Thyroid gland (tissue), 4 donors: Measurements from ENCODE around the gene PIP4K2C. TPM values are rescaled to one million over a fixed set of nuclear protein-coding genes. Genes with fewer than 3 reads are reported as not detected.
"Not testable (repeated sequence)": the region's sequence is repeated elsewhere in the genome, so short reads cannot be mapped to it uniquely, and the experiment has no call there.

Source experiments
- DNase-seq, 2 donors: peaks; one replicate each; pipeline ENCODE4 v3.0.0-alpha.2; 2019
- H3K27ac ChIP-seq, 3 donors: fragments of 200-600 bp; sonication (generic); 1 replicate in 2 of 3; 2 replicates in 1 of 3; pipeline ENCODE4 v1.5.1; 2016 to 2019; ENCODE audit warnings: mild to moderate bottlenecking in 1 of 3, moderate library complexity in 1 of 3
- H3K27me3 ChIP-seq: fragments of 200-600 bp; sonication (generic); one replicate; pipeline ENCODE4 v1.5.1; 2019
- H3K36me3 ChIP-seq, 2 donors: fragments of 200-600 bp; sonication (generic); one replicate each; pipeline ENCODE4 v1.5.1; 2016 to 2019
- H3K4me1 ChIP-seq, 2 donors: fragments of 200-600 bp; sonication (generic); one replicate each; pipeline ENCODE4 v1.5.1; 2017 to 2019
- H3K4me3 ChIP-seq, 3 donors: fragments of 200-600 bp; sonication (generic); replicated peaks in 1 of 3; 1 replicate in 2 of 3; 2 replicates in 1 of 3; pipeline ENCODE4 v1.5.1; 2016; ENCODE audit warnings: mild to moderate bottlenecking in 1 of 3
- H3K9me3 ChIP-seq: fragments of 200-600 bp; sonication (generic); one replicate; pipeline ENCODE4 v1.5.1; 2017
- POLR2A ChIP-seq, 2 donors: fragments of 450-650 bp; IDR thresholded peaks; one replicate each; pipeline ENCODE4 v1.6.1; 2017; ENCODE audit warnings: antibody characterized with exemption in 2 of 2, mild to moderate bottlenecking in 2 of 2, moderate library complexity in 1 of 2
- WGBS, 2 donors: methylation state at CpG; one replicate each; pipeline ENCODE4 v1.1.5; 2017; 5-methylcytosine and 5-hydroxymethylcytosine counted together
- intact Hi-C: fragments of 100-400 bp; cut with DNase I; formaldehyde crosslinking; loops from one replicate; pipeline ENCODE4 v1.15.1; 2023
- total RNA-seq, 4 donors: library from RNA; depleted of rRNA; stranded (reverse); fragments of >200 nt; gene quantifications; one replicate each; pipeline ENCODE4 v1.2.3, GENCODE V29; 2016
- TF ChIP-seq, protein P1 (sequence below), 6 experiments: fragments of 200-600 bp in 3 of 6; fragments of 450-650 bp in 3 of 6; sonication (generic) in 3 of 6; IDR thresholded peaks; one replicate each; pipeline ENCODE4 v1.5.1; 2016 to 2019; ENCODE audit warnings: antibody characterized with exemption in 6 of 6, mild to moderate bottlenecking in 2 of 6, inconsistent platforms in 1 of 6, moderate library complexity in 1 of 6

Gene PIP4K2C
- total RNA-seq, 4 donors from 2014 or later: 29.6 to 82.6 (median 59.2) TPM

DNA sequence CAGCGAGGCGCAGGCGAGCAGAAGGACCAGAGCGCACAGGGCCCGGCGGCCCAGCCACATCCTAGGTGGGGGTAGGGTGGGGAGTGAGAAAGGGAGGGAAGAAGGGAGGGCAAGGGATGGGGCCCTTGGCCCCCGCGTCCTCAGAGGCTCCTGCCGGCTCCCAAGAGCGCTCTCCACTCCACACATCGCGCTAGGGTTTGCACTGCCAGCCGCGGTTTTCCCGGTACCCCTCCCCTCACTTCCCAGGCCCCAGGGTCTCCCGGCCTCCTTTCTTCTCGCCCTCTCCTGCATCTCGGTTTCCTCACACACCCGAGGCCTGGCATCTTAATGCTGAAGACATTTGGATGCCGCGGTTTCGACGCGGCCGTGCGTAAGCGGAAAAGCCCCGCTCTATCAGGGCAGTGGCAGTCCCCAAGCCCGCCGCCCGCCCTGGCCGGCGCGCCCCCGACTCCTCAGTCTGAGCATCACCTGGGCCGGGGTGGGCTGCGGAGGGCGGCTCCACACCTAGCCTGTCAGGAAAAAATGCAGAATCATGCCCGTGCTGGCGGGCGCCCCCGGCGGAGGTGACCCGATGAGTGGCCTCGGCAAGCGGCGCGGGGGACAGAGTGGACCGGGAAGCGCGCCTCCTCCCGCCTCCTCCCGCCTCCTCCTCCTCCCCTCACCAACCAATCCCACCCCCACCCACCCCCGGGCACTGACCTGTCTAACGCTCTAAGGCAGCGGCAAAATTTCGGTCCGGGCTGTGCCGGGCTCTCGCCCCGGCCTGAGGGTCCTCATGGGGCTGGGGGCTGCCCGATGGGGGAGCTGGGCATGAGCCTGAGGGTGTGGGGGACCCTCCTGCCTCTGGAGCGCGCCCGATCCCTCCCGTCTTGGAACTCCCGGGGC lies 41.3 kb downstream of the PIP4K2C start:
- Histone ChIP-seq H3K9me3 (no peaks in the 10 kb centered on the region), H3K36me3 (no peaks in the 10 kb centered on the region), H3K27ac (no peak overlapping the region), H3K4me1 (peaks cover 18 to 25% of the 10 kb centered on the region in 2 donors), H3K4me3 (peak overlapping the region in 2 of 3 donors; percentile 6 to 43), H3K27me3 (peaks cover 14% of the 10 kb centered on the region)
- no peak for DNase-seq
- intact Hi-C loops: no loop called here
- no peak for TF ChIP-seq POLR2A (IDR thresholded peaks at IDR 0.05)
- TF ChIP-seq, protein P1, sequence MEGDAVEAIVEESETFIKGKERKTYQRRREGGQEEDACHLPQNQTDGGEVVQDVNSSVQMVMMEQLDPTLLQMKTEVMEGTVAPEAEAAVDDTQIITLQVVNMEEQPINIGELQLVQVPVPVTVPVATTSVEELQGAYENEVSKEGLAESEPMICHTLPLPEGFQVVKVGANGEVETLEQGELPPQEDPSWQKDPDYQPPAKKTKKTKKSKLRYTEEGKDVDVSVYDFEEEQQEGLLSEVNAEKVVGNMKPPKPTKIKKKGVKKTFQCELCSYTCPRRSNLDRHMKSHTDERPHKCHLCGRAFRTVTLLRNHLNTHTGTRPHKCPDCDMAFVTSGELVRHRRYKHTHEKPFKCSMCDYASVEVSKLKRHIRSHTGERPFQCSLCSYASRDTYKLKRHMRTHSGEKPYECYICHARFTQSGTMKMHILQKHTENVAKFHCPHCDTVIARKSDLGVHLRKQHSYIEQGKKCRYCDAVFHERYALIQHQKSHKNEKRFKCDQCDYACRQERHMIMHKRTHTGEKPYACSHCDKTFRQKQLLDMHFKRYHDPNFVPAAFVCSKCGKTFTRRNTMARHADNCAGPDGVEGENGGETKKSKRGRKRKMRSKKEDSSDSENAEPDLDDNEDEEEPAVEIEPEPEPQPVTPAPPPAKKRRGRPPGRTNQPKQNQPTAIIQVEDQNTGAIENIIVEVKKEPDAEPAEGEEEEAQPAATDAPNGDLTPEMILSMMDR (IDR thresholded peaks at IDR 0.05): no peak
- WGBS, 2 donors: 1 to 2% methylated on average over 31 to 40 of the region's 67 CpGs

DNA sequence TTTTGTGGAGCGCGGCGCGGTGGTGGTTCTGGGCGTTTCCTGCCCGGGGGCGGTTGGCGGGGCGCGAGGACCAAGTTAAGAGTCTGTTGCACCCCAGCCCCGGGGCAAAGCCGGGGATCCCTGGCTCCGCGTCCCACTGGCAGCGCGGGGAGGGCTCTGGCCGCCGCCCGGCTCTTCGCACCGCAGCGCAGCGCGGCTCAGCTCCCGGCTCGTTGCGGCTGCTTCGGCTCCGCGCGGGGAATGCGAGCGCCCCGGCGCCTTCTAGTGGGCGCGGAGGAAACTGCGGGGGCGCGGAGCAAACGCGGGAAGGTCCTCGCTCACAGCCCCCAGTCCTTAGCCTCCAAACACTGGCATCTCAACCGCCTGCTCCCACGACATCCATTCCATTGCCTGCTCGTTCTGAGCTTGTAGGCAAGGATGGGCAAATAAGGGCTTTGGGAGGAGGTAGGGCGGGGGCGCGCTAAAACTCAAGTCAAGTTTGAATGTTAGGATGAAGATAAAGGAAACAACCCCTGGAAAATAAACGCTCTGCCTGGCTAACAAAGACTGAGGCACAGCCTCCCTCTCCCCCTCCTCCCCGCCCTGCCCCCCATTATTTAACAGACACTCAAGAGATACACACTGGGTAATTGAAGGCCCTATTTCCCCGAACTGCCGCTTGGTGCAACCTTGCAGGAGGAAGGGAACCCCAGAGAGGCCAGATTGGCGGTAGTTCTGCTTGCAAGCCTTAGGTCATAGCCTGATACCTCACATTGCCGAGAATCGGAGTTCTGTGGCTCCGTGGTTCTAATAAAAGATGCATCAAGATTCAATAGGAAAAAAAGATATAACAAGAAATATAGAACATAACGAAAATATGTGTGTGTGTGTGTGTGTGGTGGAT lies 42.2 kb downstream of the PIP4K2C start, which contains the start of gene B4GALNT1:
B4GALNT1 (minus strand) TSS at position 244 of the 883 bp plus-strand sequence. CDS start 1,069 bp downstream, outside the sequence.
- peak within 1 kb of the TSS in 2 of 3 donors; percentile 6 to 43 for H3K4me3 ChIP-seq
- no peaks in the 10 kb centered on the region for H3K36me3 ChIP-seq
- TF ChIP-seq, protein P1 (IDR thresholded peaks at IDR 0.05): peak; percentile 53 to 94 (median 84)
- no peak for TF ChIP-seq POLR2A (IDR thresholded peaks at IDR 0.05)
- H3K4me1 ChIP-seq: peaks cover 12 to 16% of the 10 kb centered on the region in 2 donors
- no peak within 1 kb of the TSS for H3K27ac ChIP-seq
- 5 to 8% methylated on average over 22 to 45 of the region's 58 CpGs for WGBS, 2 donors
- intact Hi-C loops: no loop called here
- peaks cover 11% of the 10 kb centered on the region for H3K27me3 ChIP-seq
- no peaks in the 10 kb centered on the region for H3K9me3 ChIP-seq
- peak; percentile 51 to 63 for DNase-seq

DNA sequence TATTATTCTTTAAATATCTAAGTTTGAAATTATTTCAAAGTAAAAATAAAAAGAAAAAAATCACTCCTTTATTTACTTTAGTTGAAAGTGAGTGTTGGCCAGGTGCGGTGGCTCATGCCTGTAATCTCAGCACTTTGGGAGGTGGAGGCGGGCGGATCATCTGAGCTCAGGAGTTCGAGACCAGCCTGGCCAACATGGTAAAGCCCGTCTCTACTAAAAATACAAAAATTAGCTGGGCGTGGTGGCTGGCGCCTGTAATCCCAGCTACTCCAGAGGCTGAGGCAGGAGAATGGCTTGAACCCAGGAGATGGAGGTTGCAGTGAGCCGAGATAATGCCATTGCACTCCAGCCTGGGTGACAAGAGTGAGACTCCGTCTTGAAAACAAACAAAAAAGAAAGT lies 45.7 kb downstream of the PIP4K2C start:
- H3K9me3 ChIP-seq, intact Hi-C loops, H3K4me3 ChIP-seq, DNase-seq, H3K36me3 ChIP-seq, H3K27me3 ChIP-seq, H3K27ac ChIP-seq: not testable (repeated sequence)
- H3K4me1 ChIP-seq: peaks cover 11 to 16% of the 10 kb centered on the region in 2 donors
- WGBS, 2 donors: 78 to 81% methylated on average over 9 of the region's 9 CpGs

DNA sequence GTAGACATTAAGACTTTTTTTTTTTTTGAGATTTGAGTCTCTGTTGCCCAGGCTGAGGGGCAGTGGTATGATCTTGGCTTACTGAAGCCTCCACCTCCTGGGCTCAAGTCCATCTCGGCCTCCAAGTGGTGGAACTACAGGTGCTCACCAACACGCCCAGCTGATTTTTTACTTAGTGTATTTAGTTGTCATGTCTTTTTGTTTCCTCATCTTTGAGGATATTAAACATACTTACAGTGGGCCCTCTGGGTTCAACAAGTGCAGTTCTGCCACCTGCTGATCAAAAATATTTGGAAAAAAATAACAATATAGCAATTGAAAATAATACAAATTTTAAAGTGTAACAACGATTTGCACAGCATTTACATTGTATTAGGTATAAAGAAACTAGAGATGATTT lies 46.4 kb downstream of the PIP4K2C start:
- Histone ChIP-seq H3K27me3 (peaks cover under 1% of the 10 kb centered on the region), H3K9me3 (no peaks in the 10 kb centered on the region), H3K36me3 (no peaks in the 10 kb centered on the region), H3K27ac (no peak overlapping the region), H3K4me1 (peaks cover 5 to 10% of the 10 kb centered on the region in 2 donors), H3K4me3 (no peak overlapping the region)
- TF ChIP-seq, protein P1 (IDR thresholded peaks at IDR 0.05): no peak
- TF ChIP-seq POLR2A (IDR thresholded peaks at IDR 0.05): no peak
- WGBS, 2 donors: 51 to 73% methylated on average over 3 of the region's 3 CpGs
- DNase-seq: no peak
- intact Hi-C loops: no loop called here

DNA sequence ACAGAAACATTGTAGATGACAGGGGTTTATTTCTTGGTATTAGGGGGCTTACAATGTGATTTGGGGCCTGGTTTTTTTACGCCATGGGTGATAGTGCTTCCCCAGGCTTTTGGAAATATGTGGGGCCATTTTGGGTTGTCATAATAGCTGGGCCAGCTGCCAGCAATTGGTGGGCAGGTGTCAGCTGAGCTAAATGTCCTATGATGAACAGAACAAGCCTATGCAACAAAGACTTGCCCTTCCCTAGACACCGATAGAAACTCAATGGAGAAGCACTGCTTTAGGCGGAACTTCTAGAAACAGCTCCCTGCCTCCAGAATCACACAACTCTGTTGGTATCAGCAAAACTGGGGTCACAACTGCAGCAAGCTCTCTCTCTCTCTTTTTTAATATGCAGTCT lies 47.1 kb downstream of the PIP4K2C start:
- no peak for DNase-seq
- TF ChIP-seq, protein P1 (IDR thresholded peaks at IDR 0.05): no peak
- TF ChIP-seq POLR2A (IDR thresholded peaks at IDR 0.05): no peak
- Histone ChIP-seq H3K9me3 (no peaks in the 10 kb centered on the region), H3K4me1 (peaks cover 0 to 4% of the 10 kb centered on the region in 2 donors), H3K27ac (no peak overlapping the region), H3K36me3 (no peaks in the 10 kb centered on the region), H3K4me3 (no peak overlapping the region), H3K27me3 (no peaks in the 10 kb centered on the region)
- WGBS, 2 donors: 92 to 96% methylated on average over 3 of the region's 3 CpGs
- intact Hi-C loops: no loop called here
